PFSK-1 (cell line): ENCODE results near the gene PRKAR1B.

Source experiments
- POLR2AphosphoS5 ChIP-seq: IDR thresholded peaks from 2 replicates; pipeline ENCODE4 v1.6.1; 2012; ENCODE audit warnings: low read depth, mild to moderate bottlenecking, control low read depth, low read length, moderate library complexity
- SIN3A ChIP-seq: IDR thresholded peaks from 2 replicates; pipeline ENCODE4 v1.6.1; 2012; ENCODE audit warnings: mild to moderate bottlenecking, low read length, moderate library complexity, borderline replicate concordance; ENCODE audit not compliant: insufficient read depth
- TAF1 ChIP-seq: IDR thresholded peaks from 2 replicates; pipeline ENCODE4 v1.6.1; 2012; ENCODE audit warnings: low read length, control low read depth, borderline replicate concordance; ENCODE audit not compliant: insufficient read depth

- TF ChIP-seq POLR2AphosphoS5 (no peak), TAF1 (no peak), SIN3A (no peak)
These were observed 224.8 kb downstream of the PRKAR1B start for GRCh38 chr7:502296-502695.
